Anterior cingulate cortex (tissue), 58 donors: ENCODE data around the gene CARMIL1.
"Not testable (repeated sequence)": the region's sequence is repeated elsewhere in the genome, so short reads cannot be mapped to it uniquely, and the experiment has no call there.

Experiments used
- DNase-seq, 58 donors: peaks; one replicate each; lab custom pipeline; 2025; lab: John Stamatoyannopoulos, UW

CARMIL1 gene

GRCh38 chr6:25428758-25429317, 149.7 kb downstream of the CARMIL1 start:
- DNase-seq = no peak

GRCh38 chr6:25431306-25431974, 152.3 kb downstream of the CARMIL1 start:
- no peak for DNase-seq

GRCh38 chr6:25431975-25432307, 152.8 kb downstream of the CARMIL1 start:
- DNase-seq = no peak

GRCh38 chr6:25434921-25435320, 155.7 kb downstream of the CARMIL1 start:
- DNase-seq = no peak

- no peak for DNase-seq
Measured at GRCh38 chr6:25435416-25435985, 156.3 kb downstream of the CARMIL1 start.

GRCh38 chr6:25436760-25437159, 157.6 kb downstream of the CARMIL1 start:
- no peak for DNase-seq

GRCh38 chr6:25439368-25439767, 160.2 kb downstream of the CARMIL1 start:
- no peak for DNase-seq

GRCh38 chr6:25441663-25442270, 162.6 kb downstream of the CARMIL1 start:
- DNase-seq = no peak

- DNase-seq = no peak
Measured at GRCh38 chr6:25442898-25443297, 163.7 kb downstream of the CARMIL1 start.

GRCh38 chr6:25444521-25444920, 165.3 kb downstream of the CARMIL1 start:
- not testable (repeated sequence) for DNase-seq

- no peak for DNase-seq
Measured at GRCh38 chr6:25446830-25447569, 167.8 kb downstream of the CARMIL1 start.

- DNase-seq = peak in 1 of 58 donors; percentile 4
Measured at GRCh38 chr6:25447570-25447929, 168.4 kb downstream of the CARMIL1 start.

- no peak for DNase-seq
Measured at GRCh38 chr6:25448965-25449538, 169.9 kb downstream of the CARMIL1 start.

GRCh38 chr6:25449774-25450173, 170.6 kb downstream of the CARMIL1 start:
- peak in 10 of 58 donors; percentile 1 to 24 (median 12) for DNase-seq

GRCh38 chr6:25450469-25451198, 171.5 kb downstream of the CARMIL1 start:
- DNase-seq = no peak

GRCh38 chr6:25452031-25452430, 172.9 kb downstream of the CARMIL1 start:
- no peak for DNase-seq

- DNase-seq = no peak
Measured at GRCh38 chr6:25453288-25453687, 174.1 kb downstream of the CARMIL1 start.

GRCh38 chr6:25454136-25454535, 175.0 kb downstream of the CARMIL1 start:
- no peak for DNase-seq

- DNase-seq = no peak
Measured at GRCh38 chr6:25456249-25457040, 177.3 kb downstream of the CARMIL1 start.
